GM12878 (cell line): ENCODE measurements around the gene PYGO2. TPM values are rescaled to one million over a fixed set of nuclear protein-coding genes. Genes with fewer than 3 reads are reported as not detected.

Experiments used
- CTCF ChIP-seq, 3 experiments: IDR thresholded peaks in 2 of 3; conservative IDR thresholded peaks in 1 of 3; 2 replicates each; pipeline ENCODE4 v1.5.1; 2011; ENCODE audit warnings: low read depth in 3 of 3, low read length in 3 of 3, mild to moderate bottlenecking in 3 of 3, control low read depth in 2 of 3, moderate library complexity in 2 of 3, inconsistent platforms in 1 of 3, mixed read lengths in 1 of 3; ENCODE audit not compliant: control insufficient read depth in 2 of 3, insufficient read depth in 1 of 3; ENCODE audit errors: extremely low read depth in 1 of 3
- EP300 ChIP-seq, 2 experiments: fragments of 150-350 bp in 1 of 2; IDR thresholded peaks; 2 replicates each; pipeline ENCODE4 v1.6.1; 2011 to 2012; ENCODE audit warnings: low read depth in 2 of 2, low read length in 2 of 2, borderline replicate concordance in 1 of 2, improper control_type of control experiment in 1 of 2, inconsistent platforms in 1 of 2; ENCODE audit not compliant: control insufficient read depth in 1 of 2
- IKZF2 ChIP-seq, 2 experiments: fragments of 450-650 bp; IDR thresholded peaks; 2 replicates each; pipeline ENCODE4 v1.6.1; 2017; ENCODE audit warnings: mild to moderate bottlenecking in 2 of 2, moderate library complexity in 2 of 2
- MAX ChIP-seq: IDR thresholded peaks from 2 replicates; pipeline ENCODE4 v1.6.1; 2012; ENCODE audit warnings: low read depth, low read length, improper control_type of control experiment
- MYC ChIP-seq: IDR thresholded peaks from 2 replicates; pipeline ENCODE4 v1.6.1; 2011; ENCODE audit warnings: mild to moderate bottlenecking, low read length, moderate library complexity, inconsistent platforms; ENCODE audit not compliant: insufficient read depth, insufficient replicate concordance, insufficient read length, severe bottlenecking
- NKRF ChIP-seq: fragments of 450-650 bp; conservative IDR thresholded peaks from 2 replicates; pipeline ENCODE4 v1.6.1; 2017; ENCODE audit warnings: mild to moderate bottlenecking, moderate library complexity
- NR2F1 ChIP-seq: fragments of 450-650 bp; conservative IDR thresholded peaks from 2 replicates; pipeline ENCODE4 v1.6.1; 2017; ENCODE audit warnings: mild to moderate bottlenecking
- PML ChIP-seq: IDR thresholded peaks from 2 replicates; pipeline ENCODE4 v1.6.1; 2012; ENCODE audit warnings: low read length, inconsistent platforms
- POLR2AphosphoS5 ChIP-seq: IDR thresholded peaks from 2 replicates; pipeline ENCODE4 v1.6.1; 2011; ENCODE audit warnings: mild to moderate bottlenecking, low read length, inconsistent platforms
- SKIL ChIP-seq: fragments of 450-650 bp; IDR thresholded peaks from 2 replicates; pipeline ENCODE4 v1.6.1; 2017; ENCODE audit warnings: mild to moderate bottlenecking, low read depth, inconsistent platforms; ENCODE audit not compliant: poor library complexity, severe bottlenecking
- ZBTB11 ChIP-seq: fragments of 450-650 bp; formaldehyde crosslinking; IDR thresholded peaks from 2 replicates; pipeline ENCODE4 v1.5.0; 2022; ENCODE audit warnings: mild to moderate bottlenecking, missing genetic modification characterization
- ZBTB40 ChIP-seq: fragments of 450-650 bp; IDR thresholded peaks from 2 replicates; pipeline ENCODE4 v1.6.1; 2016; ENCODE audit warnings: mild to moderate bottlenecking, moderate library complexity, borderline replicate concordance
- ZNF274 ChIP-seq: IDR thresholded peaks from one replicate; pipeline ENCODE4 v1.8.0; 2011; ENCODE audit not compliant: insufficient read length, insufficient read depth
- polyA plus RNA-seq, 11 experiments: library from polyadenylated mRNA; depleted of rRNA in 4 of 11; unstranded in 6 of 11; stranded (reverse) in 5 of 11; fragments of >200 nt; fragmentation: Nextera tagmentation in 4 of 11; fragmentation: Illumina TruSeq in 1 of 11; extraction: Ambion mirVana in 4 of 11; extraction: Trizol in 1 of 11; gene quantifications; 1 replicate in 1 of 11; 2 replicates in 10 of 11; pipeline versions ENCODE4 v1.2.1 to v1.2.3, GENCODE V29; 2011 to 2016; ENCODE audit warnings: inconsistent platforms in 2 of 11, missing spikeins in 2 of 11, low read depth in 1 of 11
- total RNA-seq, 4 experiments: library from RNA; depleted of rRNA in 3 of 4; stranded (reverse); fragments of >200 nt in 3 of 4; fragmentation: Illumina TruSeq in 1 of 4; extraction: Trizol in 1 of 4; gene quantifications; 2 replicates each; pipeline versions ENCODE4 v1.2.1 to v1.2.3, GENCODE V29; 2013 to 2021

PYGO2 gene
- total and polyA plus RNA-seq, 10 of the 15 experiments (the other 5 are each of a cell fraction or from before 2014, with no cell fraction given), result 8.1 to 33.8 (median 23.5) TPM

- TF ChIP-seq NKRF (peak; percentile 100), SKIL (peak; percentile 25), POLR2AphosphoS5 (peak; percentile 58), ZNF274 (no peak), CTCF (IDR thresholded peaks at IDR 0.05 in 2 of 3, conservative IDR thresholded peaks at IDR 0.05 in 1 of 3; ENCODE audit: control insufficient read depth in 2 of 3, extremely low read depth in 1 of 3, insufficient read depth in 1 of 3, low read depth in 3 of 3, low read length in 3 of 3) (no peak), IKZF2 (IDR thresholded peaks at IDR 0.05) (no peak), PML (peak; percentile 63; the same call in 1 of the 2 replicates), EP300 (IDR thresholded peaks at IDR 0.05; ENCODE audit: borderline replicate concordance in 1 of 2, control insufficient read depth in 1 of 2, low read depth in 2 of 2, low read length in 2 of 2) (no peak), ZBTB40 (peak; percentile 99), MYC (peak; percentile 67), ZBTB11 (CRISPR knock-in tag) (no peak), NR2F1 (peak; percentile 100), MAX (peak; percentile 98)
Measured at GRCh38 chr1:154974102-154974807, 12.7 kb upstream of the PYGO2 start, which contains the start of gene CKS1B (continued).
